Daoy (cell line): ENCODE data around the gene AKIRIN2. TPM values are rescaled to one million over a fixed set of nuclear protein-coding genes. Genes with fewer than 3 reads are reported as not detected.
"Not testable (repeated sequence)": the region's sequence is repeated elsewhere in the genome, so short reads cannot be mapped to it uniquely, and the experiment has no call there.

ENCODE experiments used
- DNase-seq: peaks from one replicate; pipeline ENCODE4 v3.0.0-alpha.2; 2015; ENCODE audit warnings: low read depth
- total RNA-seq: library from RNA; depleted of rRNA; stranded (reverse); fragments of >200 nt; shearing (Covaris generic); gene quantifications from 2 replicates; pipeline ENCODE4 v1.2.3, GENCODE V29; 2014

Gene AKIRIN2
- total RNA-seq, 1 experiment from 2014 or later: 15.6 TPM

GRCh38 chr6:87687893-87688292 is 14.1 kb downstream of the AKIRIN2 start:
- not testable (repeated sequence) for DNase-seq

GRCh38 chr6:87687296-87687695 is 14.7 kb downstream of the AKIRIN2 start:
- DNase-seq: no peak

- not testable (repeated sequence) for DNase-seq
These were observed 15.3 kb downstream of the AKIRIN2 start for GRCh38 chr6:87686636-87687205.

DNA sequence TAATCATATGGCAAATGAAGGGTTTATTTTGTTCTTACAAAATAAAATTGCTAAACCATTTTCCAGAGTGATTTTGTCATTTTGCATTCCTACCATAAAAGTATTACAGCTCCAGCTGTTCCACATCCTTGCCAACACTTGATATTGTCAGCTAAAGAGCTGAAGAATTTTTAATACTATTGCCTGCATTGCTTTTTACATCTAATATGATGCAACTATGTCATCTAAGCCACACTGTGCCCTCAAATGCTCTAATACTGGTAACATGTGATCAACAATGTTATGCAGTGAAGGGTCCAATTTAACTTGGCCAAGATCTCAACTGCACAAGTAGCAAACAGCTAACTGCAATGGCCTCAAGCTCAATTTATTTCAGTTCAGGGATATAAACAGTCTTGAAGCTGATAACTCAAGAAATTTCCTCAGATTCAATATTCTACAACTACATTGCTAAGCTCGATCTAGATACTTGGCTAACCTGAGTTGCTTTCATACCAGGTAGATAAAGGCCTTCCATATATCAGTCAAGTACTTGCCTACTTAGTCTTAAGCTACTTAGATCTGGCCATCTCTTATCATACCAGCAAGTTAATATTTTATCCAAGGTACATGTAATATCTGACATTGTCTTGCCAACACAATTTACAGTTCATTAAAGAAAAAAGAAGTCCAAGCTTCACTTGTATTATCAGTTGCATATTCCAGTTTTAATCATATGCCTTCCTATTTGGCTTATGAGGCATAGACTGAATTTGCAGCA is 17.0 kb downstream of the AKIRIN2 start:
- DNase-seq: no peak

- no peak for DNase-seq
These were observed 18.1 kb downstream of the AKIRIN2 start for GRCh38 chr6:87683890-87684289.

DNA sequence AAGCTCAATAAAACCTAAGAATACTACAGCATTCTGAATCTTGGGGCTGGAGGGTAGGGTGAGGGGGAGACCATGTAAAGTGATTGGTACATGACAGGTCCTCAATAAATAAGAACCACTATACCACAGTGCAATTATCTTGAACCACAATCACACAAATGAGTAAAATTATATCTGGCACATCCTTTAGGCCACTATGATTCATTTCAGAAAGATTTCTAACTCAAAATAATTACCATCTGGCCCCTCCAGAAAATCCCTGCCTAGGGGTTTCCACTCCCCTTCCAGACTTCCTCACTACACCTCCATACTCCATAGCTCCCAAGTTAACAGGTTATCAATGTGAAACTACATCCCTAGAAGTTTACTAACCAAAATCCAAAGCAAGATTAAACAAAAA is 19.7 kb downstream of the AKIRIN2 start:
- peak; percentile 47 for DNase-seq

GRCh38 chr6:87675004-87675681 is 26.9 kb downstream of the AKIRIN2 start:
- no peak for DNase-seq

- DNase-seq: no peak
These were observed 27.7 kb downstream of the AKIRIN2 start for GRCh38 chr6:87674290-87674689.

- DNase-seq: no peak
These were observed 28.8 kb downstream of the AKIRIN2 start for GRCh38 chr6:87673237-87673636.

GRCh38 chr6:87672641-87673040 is 29.4 kb downstream of the AKIRIN2 start:
- no peak for DNase-seq

GRCh38 chr6:87671555-87672029 is 30.4 kb downstream of the AKIRIN2 start:
- DNase-seq: no peak

DNA sequence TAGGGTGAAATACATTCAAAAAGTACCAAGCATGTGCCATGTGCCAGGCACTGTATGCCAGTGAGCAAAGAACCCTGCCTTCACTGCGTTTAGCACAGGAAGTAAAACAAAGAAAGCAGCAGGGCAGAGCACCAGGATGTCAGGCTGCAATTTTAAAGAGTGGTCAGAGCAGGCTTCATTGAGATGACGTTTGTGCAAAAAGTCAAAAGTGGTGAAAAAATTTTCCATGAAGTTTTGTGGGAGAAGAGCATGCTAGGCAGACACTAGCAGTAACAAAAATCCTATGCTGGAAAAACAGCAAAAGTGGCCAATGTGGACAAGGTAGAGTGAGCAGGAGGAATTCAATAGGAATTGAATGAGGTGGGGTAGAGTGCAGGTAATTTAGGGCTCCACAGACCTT is 31.3 kb downstream of the AKIRIN2 start:
- no peak for DNase-seq

GRCh38 chr6:87669051-87669450 is 33.0 kb downstream of the AKIRIN2 start:
- no peak for DNase-seq

DNA sequence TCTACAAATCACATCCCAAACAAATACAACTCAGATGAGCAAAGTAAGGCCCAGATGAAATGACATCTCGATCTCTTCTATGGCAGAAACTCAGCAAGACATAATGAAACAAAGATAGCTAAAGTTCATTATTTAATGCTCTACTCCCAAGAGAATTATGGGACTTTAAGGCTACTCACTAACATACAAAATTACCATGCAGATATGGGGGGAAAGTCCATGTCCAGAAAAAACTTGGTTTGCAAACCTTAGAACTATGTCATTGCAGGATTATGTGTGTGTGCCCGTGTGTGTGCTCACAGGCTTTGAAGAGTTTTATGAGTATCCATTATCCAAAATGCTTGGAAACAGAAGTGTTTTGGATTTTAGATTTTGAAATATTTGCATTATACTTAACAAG is 34.0 kb downstream of the AKIRIN2 start:
- DNase-seq: no peak

DNA sequence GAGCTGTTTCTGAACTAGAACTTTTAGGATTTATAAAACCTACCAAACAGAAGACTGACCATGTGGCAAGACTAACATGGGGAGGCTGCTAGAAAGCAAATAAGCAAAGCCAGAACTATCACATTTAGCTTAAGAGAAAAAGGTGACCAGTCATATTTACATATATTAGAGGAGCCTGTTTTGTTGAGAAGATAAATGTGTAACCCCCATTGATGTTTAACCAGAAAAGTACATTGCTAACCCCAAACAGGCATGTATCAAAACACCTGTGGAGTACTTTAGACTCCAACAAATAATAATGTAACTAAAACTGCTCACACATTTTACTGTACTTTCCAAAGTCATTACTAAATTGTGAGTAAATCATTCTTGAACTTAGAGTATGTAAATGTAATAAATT is 35.0 kb downstream of the AKIRIN2 start:
- DNase-seq: no peak

DNA sequence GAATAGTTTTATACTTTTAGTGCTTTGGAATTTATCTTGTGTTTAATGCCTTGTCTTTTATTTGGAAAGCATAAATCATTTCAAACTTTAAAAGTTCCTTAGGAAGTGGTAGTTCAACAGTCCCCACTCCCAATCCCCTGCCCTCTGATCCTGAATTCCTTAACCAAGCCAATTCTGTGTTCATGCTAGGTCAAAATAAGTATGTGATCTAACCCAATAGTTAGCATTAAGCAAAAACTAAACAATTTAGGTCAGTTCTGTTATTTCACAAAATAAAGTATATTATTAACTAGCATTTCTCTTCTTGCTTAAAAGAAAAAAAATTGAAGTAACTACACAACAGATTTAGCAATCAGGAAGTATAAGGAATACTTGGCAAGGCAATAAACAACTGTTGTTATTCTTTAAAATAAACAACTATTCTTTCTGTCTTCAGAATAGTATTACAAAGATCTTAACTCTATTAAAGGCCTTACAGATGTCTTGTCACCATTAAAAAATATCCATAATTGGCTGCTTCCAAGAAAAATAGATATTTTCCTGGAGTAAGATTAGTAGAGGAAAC is 37.0 kb downstream of the AKIRIN2 start:
- no peak for DNase-seq

GRCh38 chr6:87663434-87663833 is 38.6 kb downstream of the AKIRIN2 start:
- DNase-seq: no peak

GRCh38 chr6:87661503-87661902 is 40.5 kb downstream of the AKIRIN2 start:
- DNase-seq: no peak

DNA sequence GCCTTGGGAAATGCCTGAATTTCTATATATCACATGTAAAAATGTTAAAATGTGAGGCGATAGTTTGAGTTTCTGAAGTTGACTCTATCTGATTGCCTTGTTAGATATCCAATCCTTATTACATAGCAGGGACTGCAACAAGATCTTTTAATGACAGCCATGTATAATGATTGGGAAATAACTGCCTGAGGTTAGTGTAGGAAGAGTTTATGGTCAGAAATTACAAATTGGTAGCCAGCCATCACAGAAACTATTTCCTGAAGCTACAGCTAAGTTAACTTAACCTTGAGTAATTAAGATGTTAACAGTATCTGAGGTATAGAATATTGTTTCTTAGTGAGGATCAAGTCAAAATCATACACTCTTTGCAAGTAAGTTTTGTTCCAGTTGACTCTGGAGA is 41.0 kb downstream of the AKIRIN2 start:
- DNase-seq: no peak

DNA sequence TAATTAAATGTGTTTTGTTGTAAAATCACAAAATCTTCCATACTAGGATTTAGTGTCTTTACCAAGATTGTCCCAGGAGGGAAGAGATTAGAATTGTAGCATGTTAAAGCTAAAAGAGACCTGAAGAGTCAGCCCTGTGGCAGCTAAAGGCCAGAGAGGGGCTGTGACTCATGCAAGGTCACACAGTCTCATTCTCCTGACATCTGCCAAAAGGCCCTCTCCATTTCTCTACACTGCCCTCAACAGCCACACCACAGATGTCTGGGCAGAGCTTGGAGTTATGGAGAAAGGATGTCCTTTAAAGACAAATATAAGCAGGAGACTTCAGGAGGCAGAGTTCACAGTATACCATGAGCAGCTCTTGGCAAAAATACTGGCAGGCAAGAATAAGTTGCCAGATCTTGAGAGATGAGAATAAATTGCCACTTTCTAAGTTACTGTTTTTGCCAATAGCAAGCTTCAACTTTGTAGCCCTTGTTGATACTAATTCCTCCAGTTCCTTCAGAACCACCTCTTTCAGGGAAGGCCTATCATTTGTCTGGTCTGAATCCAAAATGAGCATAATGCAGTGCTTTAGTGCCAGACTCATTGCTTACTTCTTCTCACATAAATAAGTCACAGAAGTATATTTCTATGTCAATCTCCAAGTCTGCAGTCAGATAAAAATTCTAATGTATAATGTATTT is 41.7 kb downstream of the AKIRIN2 start:
- DNase-seq: peak; percentile 7

GRCh38 chr6:87658516-87658915 is 43.5 kb downstream of the AKIRIN2 start:
- no peak for DNase-seq

DNA sequence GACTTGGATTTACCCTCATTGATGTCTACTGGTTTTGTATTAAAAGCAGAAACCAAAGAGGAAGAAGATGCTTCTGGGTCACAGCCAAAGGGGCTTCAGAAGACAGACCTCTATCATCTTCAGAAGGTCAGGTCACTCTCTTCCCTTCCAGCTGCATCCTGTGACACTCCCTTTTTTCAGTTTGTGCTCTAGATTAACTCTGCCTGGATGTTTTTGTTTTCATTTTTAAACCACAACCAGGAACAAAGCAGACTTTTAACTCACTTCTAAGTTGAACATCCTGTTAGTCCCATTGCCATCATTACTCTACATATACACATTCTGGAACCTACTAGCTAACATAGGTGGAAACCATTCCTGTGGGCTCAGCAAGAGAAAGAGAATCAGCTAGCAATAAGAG is 45.2 kb downstream of the AKIRIN2 start:
- no peak for DNase-seq
